Measurements from ENCODE around the gene PPA1.
"Not testable (repeated sequence)": the region's sequence is repeated elsewhere in the genome, so short reads cannot be mapped to it uniquely, and the experiment has no call there.

PPA1 gene

GRCh38 chr10:70166394-70166793 is 66.8 kb downstream of the PPA1 start:
- DNase-seq = no peak

GRCh38 chr10:70164163-70164562 is 69.1 kb downstream of the PPA1 start:
- no peak for DNase-seq

GRCh38 chr10:70163448-70163847 is 69.8 kb downstream of the PPA1 start:
- DNase-seq = no peak

GRCh38 chr10:70162892-70163201 is 70.4 kb downstream of the PPA1 start:
- peak; percentile 35 to 38 for DNase-seq

GRCh38 chr10:70162151-70162891 is 70.9 kb downstream of the PPA1 start:
- no peak for DNase-seq

- DNase-seq = no peak
These were observed 72.4 kb downstream of the PPA1 start for GRCh38 chr10:70160798-70161197.

- DNase-seq = not testable (repeated sequence)
These were observed 73.9 kb downstream of the PPA1 start for GRCh38 chr10:70159366-70159765.

GRCh38 chr10:70158113-70158512 is 75.1 kb downstream of the PPA1 start:
- no peak for DNase-seq

- DNase-seq = no peak
These were observed 77.9 kb downstream of the PPA1 start for GRCh38 chr10:70155255-70155838.

Measured in activated CD4-positive, alpha-beta T cell treated with anti-CD3 and anti-CD28 coated beads for 4 hours (primary cell).